IMR-90 (cell line): ENCODE data around the gene DUSP14.

Experiments used
- BHLHE40 ChIP-seq: fragments of 150-350 bp; IDR thresholded peaks from 2 replicates; pipeline ENCODE4 v1.6.1; 2016; ENCODE audit warnings: mild to moderate bottlenecking, low read depth, low read length
- CEBPB ChIP-seq: IDR thresholded peaks from 2 replicates; pipeline ENCODE4 v1.6.1; 2012; ENCODE audit warnings: low read depth, low read length, improper control_type of control experiment
- CTCF ChIP-seq: conservative IDR thresholded peaks from 2 replicates; pipeline ENCODE4 v1.5.1; 2012; ENCODE audit warnings: mild to moderate bottlenecking, low read depth, low read length, improper control_type of control experiment
- MAFK ChIP-seq: IDR thresholded peaks from 2 replicates; pipeline ENCODE4 v1.6.1; 2012; ENCODE audit warnings: low read depth, low read length, improper control_type of control experiment
- MXI1 ChIP-seq: IDR thresholded peaks from 2 replicates; pipeline ENCODE4 v1.6.1; 2012; ENCODE audit warnings: low read depth, mild to moderate bottlenecking, low read length, moderate library complexity, borderline replicate concordance
- POLR2A ChIP-seq: IDR thresholded peaks from 2 replicates; pipeline ENCODE4 v1.6.1; 2012; ENCODE audit warnings: mild to moderate bottlenecking, low read depth, low read length
- RFX5 ChIP-seq: IDR thresholded peaks from 2 replicates; pipeline ENCODE4 v1.8.0; 2012; ENCODE audit warnings: low read depth, mild to moderate bottlenecking, low read length, moderate library complexity
- USF2 ChIP-seq: fragments of 150-350 bp; IDR thresholded peaks from 2 replicates; pipeline ENCODE4 v1.6.1; 2017; ENCODE audit warnings: mild to moderate bottlenecking, antibody characterized with exemption, low read length, low read depth

DNA sequence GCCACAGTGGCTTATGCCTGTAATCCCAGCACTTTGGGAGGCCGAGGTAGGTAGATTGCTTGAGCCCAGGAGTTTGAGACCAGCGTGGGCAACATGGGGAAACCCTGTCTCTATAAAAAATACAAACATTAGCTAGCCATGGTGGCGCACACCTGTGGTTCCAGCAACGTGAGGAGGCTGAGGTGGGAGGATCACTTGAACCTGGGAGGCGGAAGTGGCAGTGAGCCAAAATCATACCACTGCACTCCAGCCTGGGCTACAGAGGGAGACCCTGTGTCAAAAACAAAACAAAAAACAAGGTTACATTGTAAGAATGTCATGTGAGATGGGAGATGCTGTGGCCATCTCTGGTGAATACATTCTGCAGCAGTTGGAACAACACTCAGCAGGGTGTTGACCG, 13.5 kb downstream of the DUSP14 start:
- TF ChIP-seq BHLHE40 = no peak
- no peak for TF ChIP-seq USF2
- no peak for TF ChIP-seq CTCF
- TF ChIP-seq POLR2A = no peak
- no peak for TF ChIP-seq MXI1
- TF ChIP-seq RFX5 = no peak
- TF ChIP-seq CEBPB = no peak
- TF ChIP-seq MAFK = no peak
